Chondrocyte (in vitro differentiated cells): ENCODE data around the gene MINAR1. TPM values are rescaled to one million over a fixed set of nuclear protein-coding genes. Genes with fewer than 3 reads are reported as not detected.

Source experiments
- DNase-seq: peaks from one replicate; pipeline ENCODE4 v3.0.0; 2021; ENCODE audit warnings: mixed read lengths, low spot score
- H3K27ac Mint-ChIP-seq: one replicate; pipeline ENCODE4 v1.8.0; 2021; ENCODE audit warnings: mild to moderate bottlenecking, moderate library complexity, mixed read lengths; ENCODE audit not compliant: unreplicated experiment
- H3K27me3 Mint-ChIP-seq: 2 replicates; pipeline ENCODE4 v1.8.0; 2021; ENCODE audit warnings: low read depth, mixed read lengths
- H3K36me3 Mint-ChIP-seq: 2 replicates; pipeline ENCODE4 v1.8.0; 2021; ENCODE audit warnings: low read depth, mixed read lengths
- H3K4me1 Mint-ChIP-seq: 2 replicates; pipeline ENCODE4 v1.8.0; 2021; ENCODE audit warnings: low read depth, mild to moderate bottlenecking, mixed read lengths
- H3K4me3 Mint-ChIP-seq: one replicate; pipeline ENCODE4 v1.8.0; 2021; ENCODE audit warnings: mild to moderate bottlenecking, moderate library complexity, mixed read lengths; ENCODE audit not compliant: unreplicated experiment
- H3K9me3 Mint-ChIP-seq: 2 replicates; pipeline ENCODE4 v1.8.0; 2021; ENCODE audit warnings: low read depth, mixed read lengths
- CTCF ChIP-seq: fragments of 200-600 bp; sonication (generic); IDR thresholded peaks from 2 replicates; pipeline ENCODE4 v1.5.0; 2021; ENCODE audit warnings: antibody characterized with exemption, mild to moderate bottlenecking, moderate library complexity
- long read RNA-seq: library from polyadenylated mRNA; stranded (forward); transcript quantifications from one replicate; pipeline ENCODE4 v2.0.0, GENCODE V29; 2021
- total RNA-seq: library from RNA; stranded (reverse); gene quantifications from 3 replicates; pipeline ENCODE4 v1.2.1, GENCODE V29; 2021

MINAR1 gene, protein sequence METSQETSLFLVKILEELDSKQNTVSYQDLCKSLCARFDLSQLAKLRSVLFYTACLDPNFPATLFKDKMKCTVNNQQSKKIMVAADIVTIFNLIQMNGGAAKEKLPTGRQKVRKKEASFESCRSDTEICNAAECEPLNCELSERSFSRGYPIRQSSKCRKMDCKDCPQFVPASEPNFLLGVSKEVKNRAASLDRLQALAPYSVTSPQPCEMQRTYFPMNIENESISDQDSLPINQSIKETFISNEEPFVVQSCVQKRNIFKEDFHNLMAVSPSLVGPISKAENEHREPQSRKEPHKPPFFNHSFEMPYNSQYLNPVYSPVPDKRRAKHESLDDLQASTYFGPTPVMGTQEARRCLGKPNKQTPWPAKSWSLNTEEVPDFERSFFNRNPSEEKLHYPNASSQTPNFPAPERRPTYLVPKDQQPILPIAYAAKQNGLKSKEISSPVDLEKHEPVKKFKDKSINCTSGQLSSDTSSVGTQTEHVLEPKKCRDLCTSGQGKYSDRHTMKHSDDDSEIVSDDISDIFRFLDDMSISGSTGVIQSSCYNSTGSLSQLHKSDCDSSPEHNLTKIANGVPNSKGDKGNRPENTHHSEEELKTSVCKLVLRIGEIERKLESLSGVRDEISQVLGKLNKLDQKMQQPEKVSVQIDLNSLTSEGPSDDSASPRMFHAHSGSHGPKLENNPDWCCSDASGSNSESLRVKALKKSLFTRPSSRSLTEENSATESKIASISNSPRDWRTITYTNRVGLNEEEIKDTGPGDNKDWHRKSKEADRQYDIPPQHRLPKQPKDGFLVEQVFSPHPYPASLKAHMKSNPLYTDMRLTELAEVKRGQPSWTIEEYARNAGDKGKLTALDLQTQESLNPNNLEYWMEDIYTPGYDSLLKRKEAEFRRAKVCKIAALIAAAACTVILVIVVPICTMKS
- total RNA-seq = 3.8 to 4.2 TPM (median 4.0 TPM) in 3 replicates
- long read RNA-seq = 0 reads

- Mint-ChIP-seq H3K4me3 (peak within 1 kb of the TSS; percentile 74), H3K27ac (no peak within 1 kb of the TSS), H3K36me3 (peaks cover 4% of the 10 kb centered on the region), H3K9me3 (no peaks in the 10 kb centered on the region), H3K4me1 (peaks cover 14% of the 10 kb centered on the region), H3K27me3 (peaks cover 48% of the 10 kb centered on the region)
- DNase-seq = no peak
- peak; percentile 74 for TF ChIP-seq CTCF
Measured at GRCh38 chr15:79431636-79432344, at the start of gene MINAR1. Gene MINAR1, plus strand, starts transcription at chr15:79432336. Its CDS starts 23,812 bp downstream, at chr15:79456148.

GRCh38 chr15:79394231-79394630 lies 37.9 kb upstream of the MINAR1 start:
- no peak for TF ChIP-seq CTCF

DNA sequence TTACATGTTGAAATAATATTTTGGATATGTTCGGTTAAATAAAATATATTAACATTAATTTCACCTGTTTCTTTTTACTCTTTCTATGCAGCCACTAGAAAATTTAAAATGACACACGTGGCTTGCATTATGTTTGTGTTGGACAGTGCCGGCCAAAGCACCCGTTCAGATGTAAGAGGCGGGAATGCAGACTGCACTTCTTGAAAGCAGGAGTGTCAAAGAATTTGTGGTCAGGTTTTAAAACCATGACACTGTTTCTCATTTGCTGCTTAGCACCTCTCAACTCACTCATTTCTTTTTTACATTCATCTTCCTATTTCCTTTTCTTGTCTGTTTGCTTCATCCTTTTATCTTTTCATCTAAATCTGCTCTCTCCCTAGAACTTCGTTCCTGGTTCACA lies 35.3 kb upstream of the MINAR1 start:
- Mint-ChIP-seq H3K27me3 (no peaks in the 10 kb centered on the region), H3K9me3 (no peaks in the 10 kb centered on the region), H3K4me3 (no peak overlapping the region), H3K27ac (no peak overlapping the region), H3K4me1 (peaks cover 31% of the 10 kb centered on the region), H3K36me3 (peaks cover 10% of the 10 kb centered on the region)
- TF ChIP-seq CTCF = no peak
- no peak for DNase-seq

More at GRCh38 chr15:79394231-79394630, 37.9 kb upstream of the MINAR1 start:
- H3K27ac Mint-ChIP-seq = peak overlapping the region; percentile 77
- peaks cover 9% of the 10 kb centered on the region for H3K9me3 Mint-ChIP-seq
- H3K4me3 Mint-ChIP-seq = no peak overlapping the region
- H3K4me1 Mint-ChIP-seq = peaks cover 31% of the 10 kb centered on the region
- no peaks in the 10 kb centered on the region for H3K27me3 Mint-ChIP-seq
- peaks cover 7% of the 10 kb centered on the region for H3K36me3 Mint-ChIP-seq
- DNase-seq = no peak

- peaks cover 10% of the 10 kb centered on the region for H3K36me3 Mint-ChIP-seq
- TF ChIP-seq CTCF = no peak
- no peaks in the 10 kb centered on the region for H3K9me3 Mint-ChIP-seq
- no peak overlapping the region for H3K4me3 Mint-ChIP-seq
- H3K4me1 Mint-ChIP-seq = peaks cover 31% of the 10 kb centered on the region
- no peaks in the 10 kb centered on the region for H3K27me3 Mint-ChIP-seq
- no peak overlapping the region for H3K27ac Mint-ChIP-seq
- DNase-seq = no peak
Measured at GRCh38 chr15:79397269-79397910, 34.7 kb upstream of the MINAR1 start.
